Measurements from ENCODE around the gene RHCG.

- TF ChIP-seq GATA2 (IDR thresholded peaks at IDR 0.05; ENCODE audit: low read depth, low read length) (no peak), GATA3 (IDR thresholded peaks at IDR 0.05; ENCODE audit: low read depth, low read length) (no peak)
These were observed 19.1 kb upstream of the RHCG start for GRCh38 chr15:89515477-89515876.
